Ureter (tissue), 1 donor: ENCODE data around the gene JMJD4. TPM values are rescaled to one million over a fixed set of nuclear protein-coding genes. Genes with fewer than 3 reads are reported as not detected.

Source experiments
- DNase-seq: peaks from one replicate; pipeline ENCODE4 v3.0.0-alpha.2; 2020; ENCODE audit warnings: low spot score
- total RNA-seq: library from RNA; stranded (reverse); gene quantifications from one replicate; pipeline ENCODE4 v1.2.4, GENCODE V29; 2023
- donor health status: DM: yes; HTN: yes; CAD: no.

JMJD4 gene
- total RNA-seq, 1 donor from 2014 or later: 21.3 TPM

DNA sequence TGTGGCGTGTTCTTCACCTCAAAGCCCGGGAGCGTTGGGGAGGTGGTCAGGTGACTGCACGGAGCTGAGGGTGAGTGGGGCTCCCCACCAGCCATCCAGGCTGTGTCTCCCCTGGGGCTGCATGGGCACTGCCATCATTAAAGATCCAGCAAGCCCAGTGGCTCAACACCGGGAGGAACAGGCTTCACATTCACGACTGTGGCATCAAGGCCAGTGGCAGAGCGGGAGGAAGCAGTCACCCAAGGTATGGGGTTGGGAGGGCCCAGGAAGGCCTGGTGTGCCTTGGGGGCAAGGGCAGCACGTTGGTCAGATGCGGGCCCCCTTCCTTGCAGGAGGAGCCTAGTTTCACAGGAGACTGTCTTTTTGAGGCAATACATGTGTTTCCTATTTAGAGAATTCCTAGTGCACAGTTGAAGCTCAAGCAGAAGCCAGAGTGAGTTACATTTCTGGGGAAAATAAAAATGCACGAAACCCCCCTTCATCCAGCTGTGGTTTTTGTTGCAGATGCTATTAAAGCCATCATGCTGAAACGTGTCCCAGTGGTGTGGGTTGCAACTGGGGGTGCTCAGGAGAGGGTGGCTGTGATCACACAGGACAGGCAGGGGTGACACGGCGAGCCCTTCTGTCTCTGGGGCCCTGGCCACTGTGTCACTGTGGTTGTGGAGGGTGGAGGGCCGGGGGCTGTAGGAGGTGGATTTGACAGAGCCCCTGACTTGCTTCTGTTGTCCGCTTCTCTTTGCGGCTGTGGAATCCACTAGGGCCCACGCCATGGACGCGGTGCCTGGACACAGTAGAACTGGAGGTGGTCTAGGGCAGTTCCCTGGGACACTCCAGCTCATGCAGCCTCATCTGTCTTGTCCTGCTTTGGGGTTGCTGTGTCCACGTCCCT is 34.2 kb upstream of the JMJD4 start:
- DNase-seq: no peak

DNA sequence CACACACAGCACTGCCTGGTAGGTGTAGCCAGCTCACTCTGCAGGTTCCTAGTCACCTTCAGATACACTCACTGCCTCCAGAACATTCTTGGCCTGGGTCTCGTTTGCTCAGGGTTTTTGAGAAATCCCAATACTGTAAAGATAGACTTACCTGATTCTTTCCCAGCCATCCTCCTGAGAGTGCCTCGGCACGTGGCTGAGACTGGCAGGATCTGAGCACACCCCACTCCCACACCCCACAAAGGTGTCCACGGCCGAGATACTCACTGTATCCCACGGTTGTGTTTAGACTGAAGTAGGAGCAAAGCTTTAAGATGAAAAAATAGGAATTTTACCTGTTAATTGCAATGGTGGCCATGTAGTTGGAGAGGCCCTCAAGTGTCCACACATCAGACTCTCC is 33.5 kb upstream of the JMJD4 start:
- DNase-seq: no peak

DNA sequence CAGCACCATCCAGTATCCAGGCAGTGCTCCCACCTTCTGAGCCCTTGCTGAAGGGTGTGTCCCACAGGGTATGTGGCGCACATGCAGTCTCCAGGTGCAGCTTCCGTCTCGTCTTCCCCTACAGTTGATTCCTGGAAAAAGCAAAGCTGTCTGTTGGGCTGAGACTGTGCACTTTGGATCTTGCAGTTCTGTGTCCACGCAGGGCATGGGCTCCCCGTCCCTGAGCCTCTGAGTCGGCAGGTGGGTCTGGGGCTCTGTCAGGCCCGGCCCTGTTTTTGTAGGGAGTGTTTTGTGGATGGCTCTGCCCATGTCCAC is 33.0 kb upstream of the JMJD4 start:
- DNase-seq: no peak

DNA sequence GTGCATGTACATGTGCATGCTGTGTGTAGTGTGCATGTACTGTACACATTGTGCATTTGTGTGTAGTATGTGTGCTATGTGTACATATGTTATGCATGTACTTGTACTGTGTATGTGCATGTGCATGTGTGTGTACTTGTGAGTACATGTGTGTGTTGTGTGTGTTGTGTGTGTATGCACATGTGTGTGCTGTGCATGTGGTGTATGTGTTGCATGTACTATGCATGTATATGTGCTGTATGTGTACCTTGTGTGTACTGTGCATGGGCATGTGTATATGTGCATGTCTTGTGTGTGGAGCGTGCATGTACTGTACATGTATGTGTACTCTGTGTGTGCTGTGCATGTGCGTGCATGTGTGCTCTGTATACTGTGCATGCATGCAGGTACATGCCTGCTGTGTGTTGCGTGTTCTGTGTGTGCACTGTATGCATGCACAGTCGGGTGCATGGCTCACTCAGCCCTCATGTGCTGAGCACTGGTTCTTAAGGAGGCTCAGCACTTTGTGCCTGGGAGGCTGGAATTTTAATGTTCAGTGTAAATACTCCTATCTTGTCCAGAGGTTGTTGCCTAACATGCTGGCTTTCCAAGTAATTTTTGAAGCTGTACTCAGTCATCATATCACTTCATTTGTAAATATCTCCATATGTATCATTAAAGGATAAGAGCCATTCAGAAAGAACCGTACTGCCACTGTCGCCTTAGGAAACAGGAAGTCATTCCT is 32.5 kb upstream of the JMJD4 start:
- DNase-seq: no peak

DNA sequence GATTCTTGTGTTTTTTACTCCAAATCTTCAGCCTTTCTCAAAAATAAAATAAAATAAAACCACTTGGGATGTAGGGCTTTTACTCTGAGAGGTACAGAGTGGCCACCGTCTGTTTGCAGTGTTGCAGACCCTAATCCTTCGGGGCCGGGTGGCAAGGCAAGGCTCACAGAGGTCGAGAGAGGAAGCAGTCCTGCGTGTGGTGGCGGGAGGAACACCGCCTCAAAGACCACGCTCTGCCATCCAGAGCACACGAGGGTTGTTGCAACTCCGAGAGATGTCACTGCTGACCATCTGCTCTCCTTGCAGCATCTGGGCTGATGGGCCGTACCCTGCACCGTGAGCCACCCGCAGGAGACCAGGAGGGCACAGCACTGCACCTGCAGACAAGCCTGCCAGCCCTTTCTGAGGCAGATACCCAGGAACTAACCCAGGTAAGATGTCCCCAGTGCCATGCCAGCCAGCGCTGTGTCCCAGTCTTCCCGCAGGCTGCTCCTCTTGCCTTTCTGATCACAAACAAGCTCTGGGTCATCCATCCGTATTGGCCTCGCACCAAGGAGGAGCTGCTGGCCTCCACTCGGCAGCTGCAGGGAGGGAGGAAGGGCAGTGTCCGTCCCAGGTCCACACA is 31.7 kb upstream of the JMJD4 start:
- DNase-seq: no peak

DNA sequence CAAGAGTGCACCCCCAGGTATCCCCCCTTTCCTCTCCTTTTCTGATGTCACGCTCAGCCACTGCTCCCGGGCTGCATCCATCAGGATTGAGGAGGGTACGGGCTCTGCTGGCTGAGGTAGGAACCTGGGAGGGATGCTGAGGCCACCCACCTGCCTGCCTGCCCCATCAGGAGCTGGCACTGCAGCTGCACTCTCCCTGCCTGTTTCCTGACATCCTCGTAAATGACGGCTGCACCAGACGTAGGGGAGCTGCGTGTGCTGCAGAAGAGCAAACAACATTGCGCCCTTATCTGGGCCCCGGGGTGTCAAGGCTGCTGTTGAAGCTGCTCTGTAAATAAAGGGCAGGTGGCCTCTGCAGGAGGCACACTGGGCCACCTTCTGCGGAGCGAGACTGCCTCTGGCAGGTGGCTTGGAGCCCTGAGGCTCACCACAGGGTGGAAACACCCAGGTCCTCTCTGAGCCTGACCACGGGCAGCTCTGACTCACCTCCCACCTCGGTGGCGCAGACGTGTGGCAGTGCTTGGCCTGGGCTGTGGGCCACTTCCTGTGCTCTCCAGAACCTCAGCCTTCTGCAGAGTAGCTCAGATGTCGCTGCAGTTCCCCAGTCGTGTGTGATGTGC is 31.0 kb upstream of the JMJD4 start:
- DNase-seq: no peak

DNA sequence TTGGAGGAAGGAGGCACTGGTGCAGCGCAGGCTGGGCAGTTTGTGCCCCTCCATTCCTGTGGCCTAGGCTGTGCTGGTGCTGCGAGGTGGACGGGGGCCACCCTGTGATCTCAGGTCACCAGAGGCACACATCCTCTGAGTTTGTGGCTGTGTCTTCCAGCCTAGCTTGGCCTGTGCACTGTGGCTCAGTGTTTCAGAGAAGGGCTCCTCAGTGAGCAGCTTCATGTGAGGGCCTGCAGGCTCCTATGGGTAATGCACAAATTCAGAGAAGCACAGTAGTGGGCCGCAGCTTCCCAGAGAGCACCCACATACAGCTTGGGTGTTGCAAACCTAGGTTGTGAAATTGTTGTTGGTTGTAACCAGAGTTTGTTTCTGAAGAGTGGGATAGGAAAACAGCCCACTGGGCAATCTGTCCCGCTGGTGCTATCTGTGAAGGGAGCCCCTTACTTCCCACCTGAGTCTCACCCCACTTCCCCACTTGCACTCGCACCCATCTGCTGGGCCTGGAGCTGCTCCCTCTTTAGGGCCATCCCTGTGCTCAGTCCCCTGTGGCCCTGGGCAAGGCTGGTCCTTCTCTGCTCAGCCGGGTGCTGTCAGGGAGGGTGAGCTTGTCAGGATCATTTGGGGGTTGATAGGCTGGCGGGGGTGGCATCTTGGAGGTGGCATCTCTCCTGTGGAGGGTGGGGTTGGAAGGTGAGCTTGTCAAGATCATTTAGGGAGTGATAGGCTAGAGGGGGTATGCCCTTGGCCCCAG is 30.3 kb upstream of the JMJD4 start:
- no peak for DNase-seq

DNA sequence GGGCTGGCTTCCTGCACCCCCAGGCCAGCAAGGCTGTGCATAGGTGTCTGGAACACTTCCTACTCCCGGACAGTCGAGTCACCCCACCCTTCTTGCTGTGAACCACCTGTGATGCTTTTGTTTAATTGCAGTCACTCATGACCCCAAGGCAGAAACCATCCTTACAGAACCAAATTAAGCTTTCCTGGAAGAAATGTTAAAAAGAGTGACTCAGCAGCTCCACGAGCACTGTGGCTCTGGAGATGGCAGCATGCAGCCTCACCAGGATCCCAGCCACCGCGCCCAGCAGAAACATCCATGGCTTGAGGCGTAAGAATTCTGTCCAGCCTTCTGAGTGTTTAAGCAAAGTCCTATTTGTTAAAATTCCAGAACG is 28.9 kb upstream of the JMJD4 start:
- DNase-seq: no peak

DNA sequence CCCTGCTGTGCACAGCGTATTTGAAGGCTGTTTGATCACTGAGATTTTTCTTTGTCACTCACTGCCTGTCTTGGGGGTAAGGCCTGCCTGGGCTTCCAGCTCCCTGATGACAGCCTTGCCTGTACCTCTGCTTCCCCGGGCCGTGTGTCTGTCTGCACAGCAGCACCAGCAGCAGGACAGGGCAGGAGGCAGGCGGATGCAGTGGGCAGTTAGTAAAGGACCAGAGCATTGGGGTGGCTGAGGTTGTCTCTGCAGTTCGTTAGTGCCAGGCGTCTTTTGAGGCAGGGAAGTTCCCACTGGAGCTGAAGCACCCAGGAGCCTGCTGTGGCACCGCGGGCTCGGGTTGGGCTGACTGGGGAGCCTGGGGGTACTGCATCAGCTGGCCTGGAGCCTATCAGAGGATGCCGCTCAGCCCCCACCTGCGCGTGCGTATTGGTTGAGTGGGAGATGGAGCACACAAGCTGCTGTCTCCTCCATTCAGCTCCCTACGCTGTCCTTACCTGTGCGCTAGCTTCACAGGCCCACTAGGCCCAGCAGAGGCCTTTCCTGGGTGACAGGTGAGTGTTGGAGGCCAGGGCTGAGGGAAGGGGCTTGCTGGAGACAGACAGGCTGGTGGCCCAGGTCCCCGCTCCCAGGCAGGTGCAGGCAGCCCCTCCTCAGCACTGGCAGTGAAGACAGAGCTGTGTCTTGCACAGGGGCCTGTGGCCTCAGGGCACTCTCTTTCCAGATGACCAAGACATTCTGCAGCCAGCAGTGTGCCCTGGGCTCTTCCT is 28.3 kb upstream of the JMJD4 start:
- no peak for DNase-seq

DNA sequence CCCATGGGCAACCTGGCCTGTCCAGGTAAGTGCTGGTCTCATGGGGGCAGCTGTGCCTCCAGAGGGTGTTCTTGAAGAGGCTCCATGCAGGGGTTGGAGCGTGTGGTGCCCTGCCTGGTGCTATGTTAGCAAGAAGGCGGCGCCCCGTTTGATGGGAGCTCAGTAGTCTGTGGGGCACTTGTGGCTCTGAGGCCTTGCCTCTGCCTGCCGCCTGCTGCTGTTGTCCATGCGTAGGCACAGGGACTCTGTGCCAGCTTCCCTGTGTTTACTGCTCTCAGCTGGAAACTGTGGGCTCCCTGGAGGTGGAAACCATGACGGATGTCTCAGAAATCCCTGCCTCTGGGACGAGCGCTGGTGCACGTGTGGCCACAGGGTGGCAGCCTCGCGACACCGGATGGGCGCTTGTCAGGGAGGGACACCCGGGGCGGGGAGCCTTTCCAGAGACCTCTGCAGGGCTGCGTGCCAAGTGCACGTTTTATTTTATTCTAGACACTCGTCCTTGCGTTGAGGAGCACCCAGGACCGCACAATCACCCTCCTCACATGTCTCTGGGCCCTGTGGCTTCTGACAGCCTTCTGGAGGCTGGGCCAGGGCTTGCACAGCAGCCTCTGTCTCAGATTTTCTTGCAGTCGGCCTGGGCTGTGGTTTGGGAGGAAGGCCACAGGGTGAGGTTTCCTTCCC is 27.3 kb upstream of the JMJD4 start:
- peak; percentile 87 for DNase-seq

DNA sequence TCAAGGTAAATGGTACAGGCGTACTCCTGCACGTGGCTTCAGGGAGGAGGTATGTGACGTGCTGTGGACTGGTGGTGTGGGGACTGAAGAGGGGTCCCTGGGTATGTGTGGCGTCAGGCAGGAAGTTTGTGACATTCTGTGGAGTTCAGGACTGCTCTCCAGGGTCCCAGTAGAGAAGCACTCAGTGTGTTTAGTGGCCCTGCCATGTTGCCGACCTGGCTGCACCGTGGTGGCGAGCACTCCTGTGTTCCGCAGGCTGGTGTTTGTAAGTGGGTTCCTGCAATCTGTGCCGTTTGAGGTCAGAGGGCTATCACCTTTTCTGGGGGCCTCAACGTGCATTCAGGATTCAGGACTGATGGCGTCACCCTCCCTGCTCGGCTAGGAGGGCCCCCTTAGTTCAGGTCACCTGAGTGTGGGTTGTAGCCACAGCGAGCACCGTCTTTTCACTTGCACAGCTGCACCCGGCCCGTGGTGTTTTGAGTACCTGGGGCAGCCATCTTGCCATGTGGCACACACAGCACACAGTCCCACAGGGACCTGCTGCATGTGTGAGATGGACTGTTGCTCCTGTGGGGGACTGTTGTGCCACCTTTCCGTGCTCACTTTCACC is 26.6 kb upstream of the JMJD4 start:
- no peak for DNase-seq

DNA sequence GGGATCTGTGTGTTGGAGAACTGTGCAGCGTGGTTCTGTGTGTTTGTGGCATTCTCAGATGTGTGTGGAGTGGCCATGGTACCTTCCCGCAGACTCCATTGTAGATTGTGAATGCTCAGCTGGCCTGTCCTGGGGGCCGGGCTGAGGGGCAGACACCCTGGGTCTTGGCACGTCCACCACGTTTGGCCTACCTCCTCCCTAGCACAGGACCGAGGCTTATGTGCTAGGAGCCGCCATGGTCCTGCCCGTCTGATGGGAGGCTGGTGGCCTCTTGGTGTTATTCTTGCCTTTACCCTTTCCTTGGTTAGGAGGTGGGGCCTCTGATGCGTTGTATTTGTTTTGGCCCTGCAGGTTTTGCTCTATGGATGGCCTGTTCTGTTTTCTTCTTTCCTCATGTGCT is 25.3 kb upstream of the JMJD4 start:
- no peak for DNase-seq

DNA sequence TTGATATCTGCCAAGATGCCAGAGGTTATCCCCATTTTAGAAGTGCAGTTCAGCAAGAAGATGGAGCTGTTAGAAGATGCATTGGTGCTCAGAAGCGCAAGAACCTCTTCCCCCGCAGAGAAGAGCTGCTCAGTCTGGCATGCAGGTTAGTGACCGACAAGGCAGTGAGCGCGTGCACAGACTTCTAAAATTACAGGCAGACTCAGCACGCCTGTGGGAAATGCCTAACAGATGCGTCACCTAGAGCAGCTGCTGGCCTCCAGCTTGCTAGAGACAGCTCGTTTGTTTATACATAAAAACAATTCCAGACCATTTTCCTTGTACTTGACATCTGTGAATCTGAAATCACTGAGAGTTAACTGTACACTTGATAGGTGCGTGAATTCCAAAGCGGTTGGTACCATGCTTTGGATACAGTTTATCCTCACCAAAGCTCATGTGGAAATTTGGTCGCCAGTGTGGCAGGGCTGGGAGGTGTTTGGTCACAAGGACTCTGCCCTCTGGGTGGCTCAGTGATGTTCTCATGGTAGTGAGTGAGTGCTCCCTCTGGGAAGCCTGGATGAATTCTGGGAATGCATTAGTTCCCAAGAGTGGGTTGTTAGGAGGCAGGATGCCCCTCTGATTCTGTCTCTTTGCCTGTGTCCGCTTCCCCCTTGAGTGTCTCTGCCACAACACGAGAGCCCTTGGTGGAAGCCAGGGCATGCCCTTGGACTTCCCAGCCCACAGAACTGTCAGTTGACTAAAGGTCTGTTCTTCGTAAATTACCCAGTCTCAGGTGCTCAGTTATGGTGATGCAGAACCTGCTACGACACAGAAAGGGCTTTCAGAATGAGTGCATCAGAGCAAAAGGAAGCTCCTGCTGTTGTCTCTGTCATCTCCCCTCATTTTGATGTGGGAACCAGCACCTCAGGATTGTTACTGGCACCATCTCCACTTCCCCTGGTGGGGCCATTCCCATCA is 24.5 kb upstream of the JMJD4 start:
- DNase-seq: no peak

DNA sequence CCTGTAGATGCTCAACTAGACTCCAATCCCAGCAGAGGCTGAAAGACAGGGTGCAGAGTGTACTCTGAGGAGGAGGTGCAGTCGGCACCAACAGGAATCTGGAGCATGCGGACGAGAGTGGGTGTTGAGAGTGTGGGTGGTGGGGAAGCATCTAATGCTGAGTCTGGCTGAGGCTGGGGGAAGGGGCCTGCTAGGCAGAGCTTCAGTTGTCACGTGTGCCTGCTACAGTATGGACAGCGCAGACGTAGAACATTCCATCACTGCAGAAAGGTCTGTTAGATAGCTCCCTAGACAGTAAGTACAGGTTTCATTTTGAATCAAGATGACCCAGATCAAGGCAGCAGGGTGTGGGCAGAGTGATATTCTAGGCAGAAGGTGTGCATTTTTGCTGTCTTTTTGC is 23.3 kb upstream of the JMJD4 start:
- no peak for DNase-seq

DNA sequence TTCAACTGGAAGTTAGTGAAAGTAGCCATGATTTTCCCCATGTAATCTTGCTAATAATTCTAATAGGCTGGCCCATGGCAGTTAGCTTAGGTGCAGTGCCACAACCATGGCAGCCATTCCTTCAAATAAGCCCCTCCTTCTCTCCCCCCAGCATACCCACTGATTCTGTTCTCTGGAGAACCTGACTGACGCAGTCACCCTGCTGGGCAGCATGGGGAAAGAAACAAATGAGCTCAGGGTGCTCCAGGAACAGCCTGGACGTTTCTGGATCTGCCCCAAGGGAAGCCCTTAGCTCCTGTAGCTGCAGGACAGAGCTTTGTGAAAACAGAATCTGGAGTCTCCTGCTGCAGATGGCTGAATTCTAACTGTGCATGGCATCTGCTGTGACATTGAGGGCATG is 22.7 kb upstream of the JMJD4 start:
- DNase-seq: no peak

DNA sequence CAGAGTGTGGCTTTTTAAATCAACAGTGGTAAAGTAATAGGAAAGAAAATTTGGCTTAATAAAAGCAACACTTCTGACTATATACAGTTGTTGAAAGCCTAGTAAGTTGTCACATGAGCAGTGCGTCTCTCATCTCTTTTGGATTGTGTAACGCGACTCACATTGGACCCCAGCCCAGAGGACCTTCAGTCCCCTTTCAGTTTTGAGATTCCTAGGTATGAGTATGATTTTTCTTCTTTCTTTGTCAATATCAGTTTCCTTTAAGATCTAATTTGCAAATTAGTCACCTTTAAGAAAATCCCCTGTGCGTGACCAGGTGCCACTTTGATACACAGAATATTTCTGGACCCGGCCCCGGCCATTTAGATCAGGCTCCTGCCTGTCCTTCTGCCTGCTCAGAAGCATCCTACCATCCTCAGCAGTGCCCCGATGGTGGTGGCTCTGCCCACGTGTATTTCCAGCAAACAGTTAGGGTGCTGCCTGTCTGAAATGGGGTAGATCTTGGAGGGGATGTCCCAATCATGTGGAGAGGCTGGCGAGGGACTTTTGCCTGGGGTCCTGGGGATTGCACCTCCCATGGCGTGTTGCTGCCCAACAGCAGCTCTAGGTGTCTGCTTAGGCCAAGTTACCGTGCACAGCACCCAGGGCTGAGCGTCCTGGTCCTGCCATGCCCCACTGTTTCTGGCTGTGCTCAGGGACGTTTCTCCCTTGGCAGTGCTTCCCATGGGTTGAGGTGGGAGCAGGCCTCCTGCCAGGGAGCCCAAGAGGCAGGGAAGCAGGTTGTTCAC is 21.3 kb upstream of the JMJD4 start:
- DNase-seq: no peak

DNA sequence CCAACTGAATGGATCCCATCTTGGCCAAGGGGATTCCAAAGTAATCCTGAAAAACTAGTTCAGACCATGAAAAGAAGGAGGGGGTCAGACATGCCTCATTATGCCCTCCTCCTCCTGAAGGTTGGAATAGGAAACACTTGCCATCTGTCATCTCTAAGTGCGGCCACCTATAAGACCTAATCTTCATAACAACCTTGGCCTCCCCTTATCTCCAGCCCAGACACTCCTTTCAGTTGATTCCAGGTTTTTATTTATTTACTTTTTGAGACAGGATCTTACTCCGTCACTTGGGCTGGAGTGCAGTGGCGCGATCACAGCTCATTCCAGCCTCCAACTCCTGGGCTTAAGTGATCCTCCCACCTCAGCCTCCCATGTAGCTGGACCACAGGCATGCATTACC is 19.9 kb upstream of the JMJD4 start:
- DNase-seq: no peak
